WTC11 (cell line): ENCODE results near the gene SRRM2. TPM values are rescaled to one million over a fixed set of nuclear protein-coding genes. Genes with fewer than 3 reads are reported as not detected.

Experiments
- ATAC-seq: fragments of 200-7000 bp; cut with Tn5 transposase; 2 replicates; pipeline ENCODE4 v1.10.0; 2021; ENCODE audit warnings: mild to moderate bottlenecking, moderate library complexity
- CTCF ChIA-PET: fragments of 300-600 bp; sonication (Branson Sonifier 250); formaldehyde crosslinking; loops from one replicate; lab custom pipeline; 2021; ENCODE audit warnings: antibody characterized with exemption; lab: Charles Lee
- POLR2A ChIA-PET: fragments of 350-600 bp; sonication (Branson Sonifier 250); formaldehyde crosslinking; loops from one replicate; lab custom pipeline; 2021; ENCODE audit warnings: antibody characterized with exemption; lab: Charles Lee
- DNase-seq: peaks from one replicate; pipeline ENCODE4 v3.0.0; 2021; ENCODE audit warnings: low spot score
- H3K27ac Mint-ChIP-seq: 2 replicates; pipeline ENCODE4 v1.8.0; 2021; ENCODE audit warnings: mixed read lengths
- H3K27me3 Mint-ChIP-seq: 2 replicates; pipeline ENCODE4 v1.8.0; 2021; ENCODE audit warnings: low read depth, mild to moderate bottlenecking, moderate library complexity, mixed read lengths
- H3K36me3 Mint-ChIP-seq: 2 replicates; pipeline ENCODE4 v1.8.0; 2021; ENCODE audit warnings: mixed read lengths
- H3K4me1 Mint-ChIP-seq: 2 replicates; pipeline ENCODE4 v1.8.0; 2022; ENCODE audit warnings: mixed read lengths
- H3K4me3 Mint-ChIP-seq: 2 replicates; pipeline ENCODE4 v1.8.0; 2021; ENCODE audit warnings: mild to moderate bottlenecking, moderate library complexity, mixed read lengths
- H3K9me3 Mint-ChIP-seq: 2 replicates; pipeline ENCODE4 v1.8.0; 2021; ENCODE audit warnings: mixed read lengths
- ATF1 ChIP-seq: sonication (generic); formaldehyde crosslinking; IDR thresholded peaks from 2 replicates; pipeline ENCODE4 v1.8.1; 2023; ENCODE audit warnings: mild to moderate bottlenecking, moderate library complexity, missing genetic modification reagents
- CREM ChIP-seq: sonication (generic); formaldehyde crosslinking; IDR thresholded peaks from 2 replicates; pipeline ENCODE4 v1.8.1; 2022; ENCODE audit warnings: mild to moderate bottlenecking, missing genetic modification reagents, moderate library complexity
- ELF4 ChIP-seq: sonication (generic); formaldehyde crosslinking; IDR thresholded peaks from 2 replicates; pipeline ENCODE4 v1.8.1; 2022; ENCODE audit warnings: low read depth, mild to moderate bottlenecking, moderate library complexity, missing genetic modification reagents
- EMX1 ChIP-seq: fragments of 250-450 bp; sonication (Bioruptor Pico); IDR thresholded peaks from 2 replicates; pipeline ENCODE4 v1.8.0; 2021; ENCODE audit warnings: mild to moderate bottlenecking
- ESRRA ChIP-seq: sonication (generic); formaldehyde crosslinking; IDR thresholded peaks from 2 replicates; pipeline ENCODE4 v1.8.1; 2022; ENCODE audit warnings: mild to moderate bottlenecking, missing genetic modification reagents, borderline replicate concordance
- FOXJ3 ChIP-seq: sonication (generic); formaldehyde crosslinking; IDR thresholded peaks from 2 replicates; pipeline ENCODE4 v1.9.0; 2021; ENCODE audit warnings: missing genetic modification reagents, mild to moderate bottlenecking, borderline replicate concordance
- GABPB1 ChIP-seq: sonication (generic); formaldehyde crosslinking; IDR thresholded peaks from 2 replicates; pipeline ENCODE4 v1.8.1; 2023; ENCODE audit warnings: mild to moderate bottlenecking, missing genetic modification reagents
- IRF2 ChIP-seq: sonication (generic); formaldehyde crosslinking; IDR thresholded peaks from 2 replicates; pipeline ENCODE4 v1.8.0; 2022; ENCODE audit warnings: low read depth, missing genetic modification reagents, borderline replicate concordance
- KAT7 ChIP-seq: sonication (generic); formaldehyde crosslinking; IDR thresholded peaks from 2 replicates; pipeline ENCODE4 v1.8.1; 2023; ENCODE audit warnings: missing genetic modification reagents, mild to moderate bottlenecking, borderline replicate concordance
- MYBL2 ChIP-seq: sonication (generic); formaldehyde crosslinking; IDR thresholded peaks from 2 replicates; pipeline ENCODE4 v1.8.1; 2023; ENCODE audit warnings: mild to moderate bottlenecking, moderate library complexity, missing genetic modification reagents
- NFATC4 ChIP-seq: fragments of 250-450 bp; sonication (Bioruptor Pico); IDR thresholded peaks from 2 replicates; pipeline ENCODE4 v1.9.0; 2021; ENCODE audit warnings: mild to moderate bottlenecking
- NR1H2 ChIP-seq: sonication (generic); formaldehyde crosslinking; IDR thresholded peaks from 2 replicates; pipeline ENCODE4 v1.9.0; 2021; ENCODE audit warnings: mild to moderate bottlenecking, moderate library complexity, missing genetic modification reagents
- NR3C1 ChIP-seq: sonication (generic); formaldehyde crosslinking; conservative IDR thresholded peaks from 2 replicates; pipeline ENCODE4 v1.8.1; 2023; ENCODE audit warnings: low read depth, mild to moderate bottlenecking, missing genetic modification reagents
- PRRX2 ChIP-seq: fragments of 250-450 bp; sonication (Bioruptor Pico); IDR thresholded peaks from 2 replicates; pipeline ENCODE4 v1.8.0; 2021; ENCODE audit warnings: mild to moderate bottlenecking
- SMAD4 ChIP-seq: sonication (generic); formaldehyde crosslinking; IDR thresholded peaks from 2 replicates; pipeline ENCODE4 v1.8.0; 2022; ENCODE audit warnings: mild to moderate bottlenecking, missing genetic modification reagents
- SP1 ChIP-seq: sonication (generic); formaldehyde crosslinking; conservative IDR thresholded peaks from 2 replicates; pipeline ENCODE4 v1.8.1; 2022; ENCODE audit warnings: missing genetic modification reagents
- TCF7 ChIP-seq: sonication (generic); formaldehyde crosslinking; IDR thresholded peaks from 2 replicates; pipeline ENCODE4 v1.8.0; 2022; ENCODE audit warnings: mild to moderate bottlenecking, low read depth, missing genetic modification reagents, moderate library complexity
- TEAD1 ChIP-seq: sonication (generic); formaldehyde crosslinking; IDR thresholded peaks from 2 replicates; pipeline ENCODE4 v1.8.0; 2022; ENCODE audit warnings: mild to moderate bottlenecking, missing genetic modification reagents
- TEAD4 ChIP-seq: sonication (generic); formaldehyde crosslinking; IDR thresholded peaks from 2 replicates; pipeline ENCODE4 v1.8.0; 2022; ENCODE audit warnings: mild to moderate bottlenecking, missing genetic modification reagents
- ZNF219 ChIP-seq: sonication (generic); formaldehyde crosslinking; IDR thresholded peaks from 2 replicates; pipeline ENCODE4 v1.8.0; 2023; ENCODE audit warnings: missing genetic modification reagents, mild to moderate bottlenecking, borderline replicate concordance
- ZNF263 ChIP-seq: sonication (generic); formaldehyde crosslinking; IDR thresholded peaks from 2 replicates; pipeline ENCODE4 v1.8.1; 2022; ENCODE audit warnings: low read depth, mild to moderate bottlenecking, moderate library complexity, missing genetic modification reagents
- ZNF317 ChIP-seq: sonication (generic); formaldehyde crosslinking; IDR thresholded peaks from 2 replicates; pipeline ENCODE4 v1.8.1; 2023; ENCODE audit warnings: low read depth, mild to moderate bottlenecking, moderate library complexity, missing genetic modification reagents, borderline replicate concordance
- ZNF396 ChIP-seq: fragments of 250-450 bp; sonication (Bioruptor Pico); IDR thresholded peaks from 2 replicates; pipeline ENCODE4 v1.8.0; 2021; ENCODE audit warnings: mild to moderate bottlenecking, moderate library complexity, borderline replicate concordance
- ZSCAN18 ChIP-seq: fragments of 250-450 bp; sonication (Bioruptor Pico); IDR thresholded peaks from 2 replicates; pipeline ENCODE4 v2.1.2; 2022; ENCODE audit warnings: mild to moderate bottlenecking, moderate library complexity
- total RNA-seq: library from RNA; stranded (reverse); gene quantifications from 3 replicates; pipeline ENCODE4 v1.2.3, GENCODE V29; 2021
- TF ChIP-seq, protein P1 (sequence below): sonication (generic); formaldehyde crosslinking; conservative IDR thresholded peaks from 2 replicates; pipeline ENCODE4 v1.8.1; 2023; ENCODE audit warnings: mild to moderate bottlenecking, low read depth, missing genetic modification reagents, moderate library complexity
- TF ChIP-seq, protein P2 (sequence below): fragments of 250-450 bp; sonication (Bioruptor Pico); IDR thresholded peaks from 2 replicates; pipeline ENCODE4 v1.9.0; 2021; ENCODE audit warnings: mild to moderate bottlenecking

Gene SRRM2
- total RNA-seq, 1 experiment from 2014 or later = 823 TPM

- TF ChIP-seq ZSCAN18 = no peak
- no peak for TF ChIP-seq ZNF263
- TF ChIP-seq CREM (CRISPR knock-in tag) = no peak
- TF ChIP-seq ESRRA (CRISPR knock-in tag) = no peak
- no peak for TF ChIP-seq MYBL2 (CRISPR knock-in tag)
- no peak for TF ChIP-seq ATF1 (CRISPR knock-in tag)
- TF ChIP-seq ELF4 (CRISPR knock-in tag) = no peak
- TF ChIP-seq ZNF219 (CRISPR knock-in tag) = no peak
- TF ChIP-seq, protein P1, sequence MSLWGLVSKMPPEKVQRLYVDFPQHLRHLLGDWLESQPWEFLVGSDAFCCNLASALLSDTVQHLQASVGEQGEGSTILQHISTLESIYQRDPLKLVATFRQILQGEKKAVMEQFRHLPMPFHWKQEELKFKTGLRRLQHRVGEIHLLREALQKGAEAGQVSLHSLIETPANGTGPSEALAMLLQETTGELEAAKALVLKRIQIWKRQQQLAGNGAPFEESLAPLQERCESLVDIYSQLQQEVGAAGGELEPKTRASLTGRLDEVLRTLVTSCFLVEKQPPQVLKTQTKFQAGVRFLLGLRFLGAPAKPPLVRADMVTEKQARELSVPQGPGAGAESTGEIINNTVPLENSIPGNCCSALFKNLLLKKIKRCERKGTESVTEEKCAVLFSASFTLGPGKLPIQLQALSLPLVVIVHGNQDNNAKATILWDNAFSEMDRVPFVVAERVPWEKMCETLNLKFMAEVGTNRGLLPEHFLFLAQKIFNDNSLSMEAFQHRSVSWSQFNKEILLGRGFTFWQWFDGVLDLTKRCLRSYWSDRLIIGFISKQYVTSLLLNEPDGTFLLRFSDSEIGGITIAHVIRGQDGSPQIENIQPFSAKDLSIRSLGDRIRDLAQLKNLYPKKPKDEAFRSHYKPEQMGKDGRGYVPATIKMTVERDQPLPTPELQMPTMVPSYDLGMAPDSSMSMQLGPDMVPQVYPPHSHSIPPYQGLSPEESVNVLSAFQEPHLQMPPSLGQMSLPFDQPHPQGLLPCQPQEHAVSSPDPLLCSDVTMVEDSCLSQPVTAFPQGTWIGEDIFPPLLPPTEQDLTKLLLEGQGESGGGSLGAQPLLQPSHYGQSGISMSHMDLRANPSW = no peak
Measured at GRCh38 chr16:2724816-2725348, 27.6 kb upstream of the SRRM2 start (continued).

DNA sequence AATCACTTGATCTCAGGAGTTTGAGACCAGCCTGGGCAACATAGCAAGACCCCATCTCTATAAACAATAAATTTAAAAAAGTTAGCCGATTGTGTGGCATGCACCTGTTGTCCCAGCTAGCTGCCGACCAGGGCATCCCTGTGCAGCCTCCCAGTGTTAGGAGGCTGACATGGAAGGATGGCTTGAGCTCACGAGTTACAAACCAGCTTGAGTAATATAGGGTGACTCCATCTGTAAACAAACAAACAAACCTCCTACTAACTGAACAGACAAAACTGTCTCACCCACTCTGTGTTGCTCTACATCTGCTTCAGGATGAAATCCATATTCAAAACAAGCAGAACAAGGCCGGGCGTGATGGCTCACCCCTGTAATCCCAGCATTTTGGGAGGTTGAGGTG is 25.5 kb upstream of the SRRM2 start:
- POLR2A ChIA-PET = interaction anchor here (0.7 kb wide), 1 partner anchor 131 kb away, joined by 5 read pairs; no protein-coding TSS in a partner anchor
- Mint-ChIP-seq H3K9me3 (no peaks in the 10 kb centered on the region), H3K27ac (no peak overlapping the region)

DNA sequence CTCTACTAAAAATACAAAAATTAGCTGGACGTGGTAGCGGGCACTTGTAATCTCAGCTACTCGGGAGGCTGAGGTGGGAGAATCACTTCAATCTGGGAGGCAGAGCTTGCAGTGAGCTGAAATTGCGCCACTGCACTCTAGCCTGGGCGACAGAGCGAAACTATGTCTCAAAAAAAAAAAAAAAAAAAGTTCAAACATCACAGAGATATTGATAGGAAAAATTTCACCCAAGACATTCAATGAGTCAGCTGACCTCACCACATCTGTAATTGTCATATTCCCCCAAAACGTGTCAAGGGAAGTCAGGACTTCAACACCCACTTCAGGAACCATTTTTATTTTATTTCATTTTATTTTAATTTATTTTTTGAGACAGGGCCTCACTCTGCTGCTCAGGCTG is 24.4 kb upstream of the SRRM2 start:
- ATAC-seq = no peak
- CTCF ChIA-PET = interaction anchor here (0.6 to 0.8 kb wide), 3 partner anchors 18 to 253 kb away, joined by 3 to 4 read pairs (median 4); partner anchors contain the start of gene TBC1D24
- POLR2A ChIA-PET = no interaction called here
- TF ChIP-seq TEAD1 (no peak), NFATC4 (no peak), TCF7 (CRISPR knock-in tag) (no peak), NR1H2 (no peak), ZNF317 (CRISPR knock-in tag) (no peak), TEAD4 (CRISPR knock-in tag) (no peak), ZNF396 (CRISPR knock-in tag) (no peak), ELF4 (CRISPR knock-in tag) (no peak), KAT7 (CRISPR knock-in tag) (no peak), EMX1 (CRISPR knock-in tag) (no peak), SMAD4 (CRISPR knock-in tag) (no peak), ESRRA (CRISPR knock-in tag) (no peak), FOXJ3 (no peak)
- TF ChIP-seq, protein P2, sequence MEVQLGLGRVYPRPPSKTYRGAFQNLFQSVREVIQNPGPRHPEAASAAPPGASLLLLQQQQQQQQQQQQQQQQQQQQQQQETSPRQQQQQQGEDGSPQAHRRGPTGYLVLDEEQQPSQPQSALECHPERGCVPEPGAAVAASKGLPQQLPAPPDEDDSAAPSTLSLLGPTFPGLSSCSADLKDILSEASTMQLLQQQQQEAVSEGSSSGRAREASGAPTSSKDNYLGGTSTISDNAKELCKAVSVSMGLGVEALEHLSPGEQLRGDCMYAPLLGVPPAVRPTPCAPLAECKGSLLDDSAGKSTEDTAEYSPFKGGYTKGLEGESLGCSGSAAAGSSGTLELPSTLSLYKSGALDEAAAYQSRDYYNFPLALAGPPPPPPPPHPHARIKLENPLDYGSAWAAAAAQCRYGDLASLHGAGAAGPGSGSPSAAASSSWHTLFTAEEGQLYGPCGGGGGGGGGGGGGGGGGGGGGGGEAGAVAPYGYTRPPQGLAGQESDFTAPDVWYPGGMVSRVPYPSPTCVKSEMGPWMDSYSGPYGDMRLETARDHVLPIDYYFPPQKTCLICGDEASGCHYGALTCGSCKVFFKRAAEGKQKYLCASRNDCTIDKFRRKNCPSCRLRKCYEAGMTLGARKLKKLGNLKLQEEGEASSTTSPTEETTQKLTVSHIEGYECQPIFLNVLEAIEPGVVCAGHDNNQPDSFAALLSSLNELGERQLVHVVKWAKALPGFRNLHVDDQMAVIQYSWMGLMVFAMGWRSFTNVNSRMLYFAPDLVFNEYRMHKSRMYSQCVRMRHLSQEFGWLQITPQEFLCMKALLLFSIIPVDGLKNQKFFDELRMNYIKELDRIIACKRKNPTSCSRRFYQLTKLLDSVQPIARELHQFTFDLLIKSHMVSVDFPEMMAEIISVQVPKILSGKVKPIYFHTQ = no peak
- TF ChIP-seq, protein P1 = no peak

More for the DNA sequence above, 25.5 kb upstream of the SRRM2 start:
- Mint-ChIP-seq H3K4me1 (no peaks in the 10 kb centered on the region), H3K27me3 (no peaks in the 10 kb centered on the region; the same call in 1 of the 2 replicates), H3K4me3 (no peak overlapping the region), H3K36me3 (no peaks in the 10 kb centered on the region)
- DNase-seq (no peak), ATAC-seq (no peak)
- CTCF ChIA-PET = no interaction called here
- TF ChIP-seq SP1 (CRISPR knock-in tag) (no peak), PRRX2 (CRISPR knock-in tag) (no peak), GABPB1 (CRISPR knock-in tag) (no peak), NR3C1 (CRISPR knock-in tag) (no peak), IRF2 (CRISPR knock-in tag) (no peak)

More for the DNA sequence above, 24.4 kb upstream of the SRRM2 start:
- no peak for DNase-seq
- H3K4me3 Mint-ChIP-seq = no peak overlapping the region
- H3K36me3 Mint-ChIP-seq = no peaks in the 10 kb centered on the region
- H3K4me1 Mint-ChIP-seq = no peaks in the 10 kb centered on the region
- H3K9me3 Mint-ChIP-seq = no peaks in the 10 kb centered on the region
- H3K27me3 Mint-ChIP-seq = peaks cover 7% of the 10 kb centered on the region
- no peak overlapping the region for H3K27ac Mint-ChIP-seq
